K562 (cell line): Measurements from ENCODE around the gene UBE2D2. TPM values are rescaled to one million over a fixed set of nuclear protein-coding genes. Genes with fewer than 3 reads are reported as not detected.

Experiments used
- CXXC5 ChIP-seq: fragments of 250-450 bp; sonication (Bioruptor Pico); IDR thresholded peaks from 2 replicates; pipeline ENCODE4 v1.8.0; 2022; ENCODE audit warnings: inconsistent platforms, mild to moderate bottlenecking, moderate library complexity
- ETS2 ChIP-seq: IDR thresholded peaks from 2 replicates; pipeline ENCODE4 v1.6.1; 2016; ENCODE audit warnings: borderline replicate concordance, missing genetic modification characterization, mild to moderate bottlenecking, moderate library complexity, missing compliant biosample characterization; ENCODE audit not compliant: poor library complexity, severe bottlenecking
- IRF2 ChIP-seq: sonication (generic); formaldehyde crosslinking; IDR thresholded peaks from 2 replicates; pipeline ENCODE4 v1.8.1; 2022; ENCODE audit warnings: mild to moderate bottlenecking, missing genetic modification reagents
- MCM3 ChIP-seq: fragments of 450-650 bp; IDR thresholded peaks from 2 replicates; pipeline ENCODE4 v1.6.1; 2016
- MEIS2 ChIP-seq: fragments of 450-650 bp; IDR thresholded peaks from 2 replicates; pipeline ENCODE4 v1.6.1; 2014; ENCODE audit warnings: mild to moderate bottlenecking; ENCODE audit not compliant: partially characterized antibody
- NR2C2 ChIP-seq, 2 experiments: fragments of 200-800 bp in 1 of 2; sonication (Bioruptor generic) in 1 of 2; sonication (generic) in 1 of 2; formaldehyde crosslinking in 1 of 2; IDR thresholded peaks; 2 replicates each; pipeline versions ENCODE4 v1.6.1 to v1.8.0; 2016 to 2022; ENCODE audit warnings: mild to moderate bottlenecking in 1 of 2, missing compliant biosample characterization in 1 of 2, missing genetic modification characterization in 1 of 2, missing genetic modification reagents in 1 of 2
- RNF2 ChIP-seq: sonication (generic); IDR thresholded peaks from 2 replicates; pipeline ENCODE4 v1.6.1; 2016
- SAFB ChIP-seq: fragments of 200-400 bp; formaldehyde crosslinking; IDR thresholded peaks from 2 replicates; pipeline ENCODE4 v1.6.1; 2017; ENCODE audit warnings: low read depth, low read length, borderline replicate concordance
- SMAD4 ChIP-seq: fragments of 250-450 bp; sonication (Bioruptor Pico); conservative IDR thresholded peaks from 2 replicates; pipeline ENCODE4 v1.8.0; 2021; ENCODE audit warnings: inconsistent platforms, mild to moderate bottlenecking, moderate library complexity
- ZBTB7A ChIP-seq: IDR thresholded peaks from 2 replicates; pipeline ENCODE4 v1.6.1; 2011; ENCODE audit warnings: low read depth, mild to moderate bottlenecking, low read length, moderate library complexity, borderline replicate concordance; ENCODE audit not compliant: control insufficient read depth
- ZNF146 ChIP-seq: IDR thresholded peaks from one replicate; pipeline ENCODE4 v1.6.1; 2018; ENCODE audit warnings: missing compliant biosample characterization; ENCODE audit not compliant: unreplicated experiment
- ZZZ3 ChIP-seq: fragments of 450-650 bp; IDR thresholded peaks from 2 replicates; pipeline ENCODE4 v1.6.1; 2016; ENCODE audit warnings: antibody characterized with exemption, mild to moderate bottlenecking, moderate library complexity
- polyA plus RNA-seq, 8 experiments: library from polyadenylated mRNA; depleted of rRNA in 4 of 8; stranded (reverse) in 5 of 8; unstranded in 3 of 8; fragments of >200 nt; fragmentation: Nextera tagmentation in 2 of 8; fragmentation: Illumina TruSeq in 1 of 8; extraction: Ambion mirVana in 2 of 8; extraction: Trizol in 1 of 8; gene quantifications; 2 replicates each; pipeline versions ENCODE4 v1.2.1 to v1.2.3, GENCODE V29; 2011 to 2014; ENCODE audit warnings: inconsistent platforms in 1 of 8, missing spikeins in 1 of 8
- total RNA-seq, 7 experiments: library from RNA; depleted of rRNA in 6 of 7; stranded (reverse); fragments of >200 nt in 6 of 7; fragmentation: Illumina TruSeq in 2 of 7; extraction: Trizol in 2 of 7; gene quantifications; 2 replicates each; pipeline versions ENCODE4 v1.2.1 to v1.2.3, GENCODE V29; 2011 to 2021; ENCODE audit warnings: low replicate concordance in 1 of 7
- TF ChIP-seq, protein P1 (sequence below): fragments of 450-650 bp; IDR thresholded peaks from 2 replicates; pipeline ENCODE4 v1.6.1; 2017; ENCODE audit warnings: antibody characterized with exemption
- TF ChIP-seq, protein P2 (sequence below): fragments of 250-450 bp; sonication (Bioruptor Pico); IDR thresholded peaks from 2 replicates; pipeline ENCODE4 v1.4.0; 2020; ENCODE audit warnings: mild to moderate bottlenecking, moderate library complexity
- TF ChIP-seq, protein P3 (sequence below): conservative IDR thresholded peaks from 2 replicates; pipeline ENCODE4 v1.6.1; 2011; ENCODE audit warnings: low read depth, mild to moderate bottlenecking, low read length; ENCODE audit not compliant: control insufficient read depth
- TF ChIP-seq, protein P4 (sequence below): fragments of 250-450 bp; sonication (Bioruptor Pico); IDR thresholded peaks from 2 replicates; pipeline ENCODE4 v1.8.0; 2021; ENCODE audit warnings: moderate library complexity, mild to moderate bottlenecking, inconsistent platforms

UBE2D2 gene
- total and polyA plus RNA-seq, 9 of the 15 experiments (the other 6 are each of a cell fraction or from before 2014, with no cell fraction given): 53.6 to 198 (median 122) TPM

GRCh38 chr5:139651853-139652787 lies 91.0 kb downstream of the UBE2D2 start (continued):
- TF ChIP-seq ZZZ3: no peak
- TF ChIP-seq MEIS2: no peak
- TF ChIP-seq, protein P1, sequence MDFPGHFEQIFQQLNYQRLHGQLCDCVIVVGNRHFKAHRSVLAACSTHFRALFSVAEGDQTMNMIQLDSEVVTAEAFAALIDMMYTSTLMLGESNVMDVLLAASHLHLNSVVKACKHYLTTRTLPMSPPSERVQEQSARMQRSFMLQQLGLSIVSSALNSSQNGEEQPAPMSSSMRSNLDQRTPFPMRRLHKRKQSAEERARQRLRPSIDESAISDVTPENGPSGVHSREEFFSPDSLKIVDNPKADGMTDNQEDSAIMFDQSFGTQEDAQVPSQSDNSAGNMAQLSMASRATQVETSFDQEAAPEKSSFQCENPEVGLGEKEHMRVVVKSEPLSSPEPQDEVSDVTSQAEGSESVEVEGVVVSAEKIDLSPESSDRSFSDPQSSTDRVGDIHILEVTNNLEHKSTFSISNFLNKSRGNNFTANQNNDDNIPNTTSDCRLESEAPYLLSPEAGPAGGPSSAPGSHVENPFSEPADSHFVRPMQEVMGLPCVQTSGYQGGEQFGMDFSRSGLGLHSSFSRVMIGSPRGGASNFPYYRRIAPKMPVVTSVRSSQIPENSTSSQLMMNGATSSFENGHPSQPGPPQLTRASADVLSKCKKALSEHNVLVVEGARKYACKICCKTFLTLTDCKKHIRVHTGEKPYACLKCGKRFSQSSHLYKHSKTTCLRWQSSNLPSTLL: no peak
- TF ChIP-seq NR2C2 (CRISPR knock-in tag; IDR thresholded peaks at IDR 0.05): no peak
- no peak for TF ChIP-seq NR2C2 (tag; IDR thresholded peaks at IDR 0.05)
- TF ChIP-seq, protein P2, sequence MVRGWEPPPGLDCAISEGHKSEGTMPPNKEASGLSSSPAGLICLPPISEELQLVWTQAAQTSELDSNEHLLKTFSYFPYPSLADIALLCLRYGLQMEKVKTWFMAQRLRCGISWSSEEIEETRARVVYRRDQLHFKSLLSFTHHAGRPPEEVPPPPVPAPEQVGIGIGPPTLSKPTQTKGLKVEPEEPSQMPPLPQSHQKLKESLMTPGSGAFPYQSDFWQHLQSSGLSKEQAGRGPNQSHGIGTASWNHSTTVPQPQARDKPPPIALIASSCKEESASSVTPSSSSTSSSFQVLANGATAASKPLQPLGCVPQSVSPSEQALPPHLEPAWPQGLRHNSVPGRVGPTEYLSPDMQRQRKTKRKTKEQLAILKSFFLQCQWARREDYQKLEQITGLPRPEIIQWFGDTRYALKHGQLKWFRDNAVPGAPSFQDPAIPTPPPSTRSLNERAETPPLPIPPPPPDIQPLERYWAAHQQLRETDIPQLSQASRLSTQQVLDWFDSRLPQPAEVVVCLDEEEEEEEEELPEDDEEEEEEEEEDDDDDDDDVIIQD (CRISPR knock-in tag): no peak
- no peak for TF ChIP-seq SAFB
- TF ChIP-seq MCM3: no peak
- peak; percentile 26; the same call in 1 of the 2 replicates for TF ChIP-seq ZBTB7A
- no peak for TF ChIP-seq RNF2
- no peak for TF ChIP-seq ETS2 (tag)
- TF ChIP-seq, protein P3, sequence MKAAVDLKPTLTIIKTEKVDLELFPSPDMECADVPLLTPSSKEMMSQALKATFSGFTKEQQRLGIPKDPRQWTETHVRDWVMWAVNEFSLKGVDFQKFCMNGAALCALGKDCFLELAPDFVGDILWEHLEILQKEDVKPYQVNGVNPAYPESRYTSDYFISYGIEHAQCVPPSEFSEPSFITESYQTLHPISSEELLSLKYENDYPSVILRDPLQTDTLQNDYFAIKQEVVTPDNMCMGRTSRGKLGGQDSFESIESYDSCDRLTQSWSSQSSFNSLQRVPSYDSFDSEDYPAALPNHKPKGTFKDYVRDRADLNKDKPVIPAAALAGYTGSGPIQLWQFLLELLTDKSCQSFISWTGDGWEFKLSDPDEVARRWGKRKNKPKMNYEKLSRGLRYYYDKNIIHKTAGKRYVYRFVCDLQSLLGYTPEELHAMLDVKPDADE: no peak
- no peak for TF ChIP-seq IRF2
- TF ChIP-seq, protein P4, sequence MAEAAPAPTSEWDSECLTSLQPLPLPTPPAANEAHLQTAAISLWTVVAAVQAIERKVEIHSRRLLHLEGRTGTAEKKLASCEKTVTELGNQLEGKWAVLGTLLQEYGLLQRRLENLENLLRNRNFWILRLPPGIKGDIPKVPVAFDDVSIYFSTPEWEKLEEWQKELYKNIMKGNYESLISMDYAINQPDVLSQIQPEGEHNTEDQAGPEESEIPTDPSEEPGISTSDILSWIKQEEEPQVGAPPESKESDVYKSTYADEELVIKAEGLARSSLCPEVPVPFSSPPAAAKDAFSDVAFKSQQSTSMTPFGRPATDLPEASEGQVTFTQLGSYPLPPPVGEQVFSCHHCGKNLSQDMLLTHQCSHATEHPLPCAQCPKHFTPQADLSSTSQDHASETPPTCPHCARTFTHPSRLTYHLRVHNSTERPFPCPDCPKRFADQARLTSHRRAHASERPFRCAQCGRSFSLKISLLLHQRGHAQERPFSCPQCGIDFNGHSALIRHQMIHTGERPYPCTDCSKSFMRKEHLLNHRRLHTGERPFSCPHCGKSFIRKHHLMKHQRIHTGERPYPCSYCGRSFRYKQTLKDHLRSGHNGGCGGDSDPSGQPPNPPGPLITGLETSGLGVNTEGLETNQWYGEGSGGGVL (CRISPR knock-in tag): no peak
- no peak for TF ChIP-seq ZNF146 (CRISPR knock-in tag)
- 0 out of 2 replicates have a peak, but pooled peaks have one; percentile 32 for TF ChIP-seq CXXC5
- peak; percentile 32; the same call in 1 of the 2 replicates for TF ChIP-seq SMAD4
